OCI-M2 (cell line): ENCODE measurements around the gene OR9A2.
"Not testable (repeated sequence)": the region's sequence is repeated elsewhere in the genome, so short reads cannot be mapped to it uniquely, and the experiment has no call there.

ENCODE experiments used
- DNase-seq: peaks from one replicate; lab custom pipeline; 2025; ENCODE audit not compliant: unreplicated experiment; lab: John Stamatoyannopoulos, UW

The OR9A2 gene

DNA sequence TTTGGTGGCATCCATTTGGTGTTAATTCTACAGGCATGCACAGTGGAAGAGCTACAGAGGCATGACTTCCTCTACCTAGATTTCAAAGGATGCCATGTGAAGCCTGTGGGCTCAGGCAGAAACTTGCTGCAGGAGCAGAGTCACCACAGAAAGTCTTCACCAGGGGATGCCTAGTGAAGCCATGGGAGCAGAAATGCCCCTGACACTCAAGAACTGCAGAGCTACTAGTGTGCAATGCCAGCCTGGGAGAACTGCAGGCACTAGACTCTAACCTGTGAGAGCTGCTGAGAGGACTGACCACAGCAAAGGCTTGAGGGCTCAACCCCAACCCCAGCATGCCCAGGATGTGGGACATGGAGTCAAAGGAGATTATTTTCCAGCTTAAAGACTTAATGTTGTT, 3.9 kb downstream of the OR9A2 start:
- DNase-seq = no peak

DNA sequence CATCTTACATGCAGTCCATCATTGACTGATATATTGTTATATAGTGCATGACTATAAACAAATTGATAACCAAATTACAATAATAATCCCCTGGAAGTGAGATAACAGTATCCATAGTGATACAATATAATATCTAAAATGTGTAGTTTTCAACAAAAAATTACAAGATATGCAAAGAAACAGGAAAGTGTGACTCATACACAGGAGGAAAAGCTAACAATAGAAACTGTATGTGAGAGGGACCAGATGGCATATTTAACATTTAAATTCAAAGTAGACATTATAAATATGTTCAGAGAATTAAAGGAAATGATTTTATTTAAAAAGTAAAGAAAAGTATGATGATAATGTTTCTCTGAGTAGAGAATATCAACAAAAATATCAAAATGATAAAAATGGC, 8.0 kb downstream of the OR9A2 start:
- DNase-seq = no peak

DNA sequence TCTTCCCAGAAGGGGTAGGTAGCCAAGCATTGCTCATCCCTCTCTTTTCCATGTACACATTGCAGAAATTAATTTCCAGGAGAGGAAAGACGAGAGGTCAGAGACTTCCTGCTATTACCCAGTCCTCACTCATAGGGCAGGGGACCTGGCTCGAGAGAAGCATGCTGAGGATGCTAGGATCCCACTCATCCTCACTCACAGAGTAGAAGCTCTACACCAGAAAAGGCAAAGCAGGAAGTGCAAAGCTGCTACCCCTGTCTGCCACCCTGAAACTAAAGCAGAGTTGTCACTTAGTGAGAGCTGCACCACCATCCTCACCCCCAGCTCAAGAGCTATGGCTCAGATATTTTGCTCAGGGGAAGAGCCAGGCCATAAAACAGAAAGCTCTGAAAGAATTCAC, 9.9 kb downstream of the OR9A2 start:
- no peak for DNase-seq

DNA sequence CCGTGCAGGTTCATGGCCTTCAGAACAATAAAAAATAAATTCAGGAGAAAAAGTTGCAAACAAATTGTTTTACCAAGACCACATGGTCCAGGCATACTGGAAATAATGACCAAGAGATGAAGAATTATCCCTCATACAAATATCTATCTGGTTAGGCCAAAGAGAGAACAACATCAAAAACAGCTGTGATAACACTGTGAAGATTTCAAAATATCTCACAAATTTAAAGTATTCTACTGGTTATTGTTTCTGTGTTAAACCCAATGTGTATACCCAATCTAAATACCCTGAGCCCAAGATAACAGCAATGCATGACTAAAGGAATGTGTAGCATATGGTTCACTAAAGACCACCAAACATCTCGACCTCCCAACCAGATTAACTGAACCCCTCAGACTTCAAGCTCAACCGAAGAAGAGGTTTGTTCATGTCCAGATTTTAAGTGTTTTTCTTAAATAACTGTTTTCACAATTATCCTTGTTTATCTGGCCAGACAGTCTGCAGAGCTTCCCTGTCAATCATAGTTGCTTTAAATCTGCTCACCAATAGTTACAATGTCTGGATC, 10.9 kb downstream of the OR9A2 start:
- DNase-seq = no peak

DNA sequence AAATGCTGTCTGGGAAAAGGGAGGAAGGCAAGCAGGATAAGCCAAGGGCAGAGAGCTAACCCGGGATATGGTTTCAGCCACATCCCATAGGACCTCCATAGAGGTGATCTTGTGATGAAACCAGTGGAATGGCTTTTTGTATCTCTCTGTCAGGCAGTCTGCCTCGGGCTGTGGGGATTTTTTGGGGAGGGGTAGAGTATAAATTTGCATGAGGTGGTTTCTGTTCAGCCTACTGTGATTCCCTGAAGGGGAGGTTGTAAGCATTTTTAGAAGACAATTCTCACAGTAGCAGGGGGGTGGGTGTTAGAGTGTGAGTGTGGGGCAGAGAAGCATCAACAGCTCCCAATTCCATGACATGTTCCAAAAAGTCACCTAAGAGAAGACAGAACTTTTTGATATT, 11.8 kb downstream of the OR9A2 start:
- DNase-seq = no peak

DNA sequence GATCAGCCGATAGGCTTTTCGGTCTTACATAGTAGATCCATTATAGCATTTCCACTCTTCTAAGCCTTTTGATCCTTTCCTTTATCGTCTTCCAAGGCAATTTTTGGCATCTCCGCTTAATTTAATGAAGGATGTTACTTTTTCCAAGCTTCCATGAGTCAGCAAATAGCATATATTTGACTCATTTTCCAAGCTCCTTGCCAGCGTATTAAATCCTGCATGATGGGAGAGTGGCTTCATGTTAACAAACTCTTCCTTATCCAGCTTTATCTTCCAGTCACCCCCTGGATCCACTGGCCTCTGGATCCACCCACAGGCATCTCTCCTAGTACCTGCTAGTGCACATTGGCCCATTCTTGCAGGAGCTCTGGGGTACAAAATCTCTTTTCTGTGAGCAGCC, 13.0 kb downstream of the OR9A2 start:
- no peak for DNase-seq

DNA sequence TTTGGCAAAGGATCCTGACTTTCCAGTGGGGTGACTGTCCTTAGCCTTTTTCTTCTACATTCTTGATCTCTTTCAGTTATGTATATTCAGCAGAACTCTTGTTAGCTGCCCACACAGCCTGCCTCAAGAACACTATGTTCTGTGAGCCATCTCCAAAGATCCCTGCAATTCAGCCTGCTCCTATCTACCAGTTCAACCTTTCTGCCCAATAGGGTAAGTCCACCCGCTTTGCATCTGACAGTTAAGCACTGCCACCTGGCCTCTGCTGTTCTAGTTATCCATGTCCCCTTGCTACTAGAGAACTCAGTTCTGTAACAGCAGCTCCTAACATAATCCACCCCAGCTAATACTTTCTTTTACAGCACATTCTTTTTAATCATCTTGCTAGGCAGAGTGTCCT, 13.5 kb downstream of the OR9A2 start:
- DNase-seq = no peak

DNA sequence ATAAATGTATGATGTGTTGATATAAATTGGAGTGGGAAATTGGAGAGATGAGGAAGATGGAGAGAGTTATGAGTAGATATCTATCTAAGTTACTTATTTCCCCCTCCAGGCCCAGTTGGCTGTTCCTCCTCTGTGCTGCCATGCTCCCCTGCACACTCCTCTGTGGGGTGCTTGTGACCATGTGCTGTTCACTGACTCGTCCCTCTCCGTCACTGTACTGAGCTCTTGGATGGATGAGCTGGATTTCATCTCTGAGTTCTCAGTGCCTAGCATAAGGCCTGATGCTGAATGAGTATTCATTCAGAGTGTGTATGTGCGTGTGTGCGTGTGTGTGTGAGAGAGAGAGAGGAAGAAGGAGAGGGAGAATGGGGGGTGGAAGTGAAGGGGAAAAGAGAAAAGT, 14.5 kb downstream of the OR9A2 start:
- DNase-seq = no peak

DNA sequence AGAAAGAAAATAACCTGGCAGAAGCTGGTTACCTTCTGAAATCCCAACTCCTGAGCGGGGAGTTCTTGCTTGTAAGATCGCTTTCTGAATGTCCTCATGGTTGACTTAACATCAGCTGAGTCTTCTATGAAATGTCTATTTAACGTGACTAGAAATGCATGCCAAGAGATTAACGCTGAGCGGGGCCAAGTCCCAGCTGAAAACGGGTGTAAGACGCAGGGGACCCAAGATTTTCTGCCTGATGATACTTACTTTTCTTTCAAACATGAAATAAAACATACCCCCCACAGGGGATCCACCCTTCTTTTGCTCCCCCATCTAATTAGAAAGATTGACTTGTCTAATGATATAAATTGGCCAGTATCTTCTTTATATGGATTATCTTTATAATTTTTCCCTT, 14.9 kb downstream of the OR9A2 start:
- no peak for DNase-seq

DNA sequence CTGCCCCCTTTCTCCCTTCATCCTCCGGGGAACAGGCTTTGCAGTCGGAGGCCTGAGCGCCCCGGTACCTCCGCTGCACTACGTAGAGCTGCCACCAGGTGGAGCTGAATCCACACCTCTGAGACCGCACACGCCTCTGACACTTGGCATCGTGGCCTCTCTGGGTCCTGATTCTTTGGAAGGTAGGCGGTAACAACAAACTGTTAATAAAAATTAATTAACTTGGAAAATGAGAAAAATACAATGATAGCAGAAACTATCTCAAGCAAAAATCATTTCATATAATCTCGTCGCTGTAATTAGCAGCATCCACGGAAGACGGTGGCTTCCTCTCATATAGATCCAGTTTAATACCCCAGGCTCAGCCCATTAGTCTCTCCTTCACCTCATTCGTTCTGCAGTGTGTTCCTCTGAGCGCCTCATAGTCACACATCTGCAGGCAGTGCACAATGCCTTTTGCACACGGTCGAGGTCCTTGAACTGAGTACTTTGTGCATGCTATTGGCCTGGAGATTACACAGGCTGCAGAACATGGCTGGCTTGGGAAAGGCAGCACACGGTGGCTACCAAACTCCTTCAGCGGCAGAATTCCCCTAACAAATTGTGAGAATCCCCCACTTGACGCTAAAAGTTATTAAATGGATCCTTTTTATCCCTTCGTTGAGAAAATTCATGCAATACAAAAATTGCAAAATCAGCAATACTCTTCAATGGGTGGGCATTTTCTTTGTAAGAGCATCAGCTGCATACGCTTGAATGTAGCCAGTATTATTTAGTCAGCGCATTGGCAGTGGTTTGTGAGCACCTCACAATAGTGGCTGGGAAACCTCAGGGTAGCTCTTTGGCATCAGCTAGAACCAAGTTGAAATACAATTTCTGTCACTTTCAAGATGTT, 18.7 kb downstream of the OR9A2 start:
- peak; percentile 29 for DNase-seq

DNA sequence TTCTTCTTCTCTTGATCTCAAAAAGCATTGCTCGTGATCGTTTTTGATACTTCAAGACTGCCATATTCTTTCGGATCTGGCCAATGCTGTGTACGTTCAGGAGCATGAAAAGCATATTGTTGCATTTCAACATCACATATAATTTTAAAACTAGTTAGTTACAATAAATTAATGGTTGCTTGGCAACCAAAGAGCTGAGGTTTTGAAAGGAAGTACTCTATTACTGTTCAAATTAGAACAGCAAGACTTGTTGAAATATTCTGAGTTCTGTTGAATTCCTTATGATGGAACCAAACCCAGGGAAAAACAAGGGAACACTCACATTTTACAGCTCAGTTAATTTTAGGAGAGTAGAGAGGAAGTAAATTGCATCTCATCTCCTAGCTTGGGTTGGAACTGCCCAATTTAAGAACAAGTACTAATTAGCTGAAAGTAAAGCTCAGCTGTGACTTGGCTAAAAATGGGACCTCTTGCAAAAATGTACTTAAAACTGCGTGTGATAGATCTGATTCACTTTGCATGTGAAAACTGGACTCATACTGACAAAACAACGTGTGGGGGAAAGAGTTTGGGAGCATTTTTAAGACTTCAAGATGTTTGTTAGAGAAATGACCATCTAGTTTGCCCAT, 21.2 kb downstream of the OR9A2 start:
- DNase-seq = no peak

DNA sequence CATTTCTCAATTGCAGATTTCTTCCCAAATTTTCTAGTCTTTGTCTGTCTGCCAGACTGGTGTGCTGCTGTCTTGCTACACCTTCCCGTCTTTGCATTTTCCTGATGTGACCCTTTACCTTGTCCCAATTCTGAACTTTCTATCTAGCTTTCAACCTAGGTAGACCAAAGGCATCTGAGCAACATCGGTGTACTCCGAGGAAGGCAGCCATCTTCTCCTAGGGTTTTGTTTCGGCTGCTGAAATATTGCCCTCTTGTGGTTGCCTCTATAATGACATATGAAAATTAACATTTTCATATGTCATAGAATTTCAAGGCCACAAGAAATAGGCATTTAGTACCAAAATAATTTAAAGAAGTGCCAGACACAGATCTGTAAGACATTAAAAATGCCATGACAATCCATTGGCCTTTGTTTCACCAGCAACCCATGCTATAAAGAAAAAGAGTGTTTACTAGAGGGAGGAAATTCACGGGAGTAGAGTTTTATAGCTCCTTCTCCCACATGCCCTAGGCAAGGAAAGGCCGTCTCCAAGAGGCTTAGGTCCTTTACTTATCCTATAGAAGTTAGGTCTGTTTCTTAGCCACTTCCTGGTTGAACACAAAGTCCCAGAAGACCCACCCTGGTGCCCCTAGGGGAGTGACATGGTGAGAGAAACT, 23.4 kb downstream of the OR9A2 start:
- DNase-seq = no peak

DNA sequence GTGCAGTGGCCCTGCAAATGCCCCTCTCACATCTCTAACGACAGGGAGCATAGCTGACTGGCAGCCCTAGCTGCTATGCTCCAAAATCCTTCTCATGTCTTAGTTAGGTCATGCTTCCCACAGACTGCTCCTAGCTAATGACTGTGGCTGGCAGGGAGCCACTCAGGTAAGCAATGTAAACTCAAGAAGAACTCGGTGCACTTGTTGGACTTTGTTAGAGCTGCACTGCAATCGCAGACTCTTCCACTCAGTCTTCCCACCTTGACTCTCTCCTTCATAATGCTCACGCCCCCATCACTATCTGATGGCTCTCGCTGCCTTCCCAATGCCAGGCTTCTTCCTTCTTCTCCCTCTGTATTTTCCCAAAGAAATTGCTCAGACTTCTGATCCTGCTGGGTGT, 24.0 kb downstream of the OR9A2 start:
- no peak for DNase-seq

DNA sequence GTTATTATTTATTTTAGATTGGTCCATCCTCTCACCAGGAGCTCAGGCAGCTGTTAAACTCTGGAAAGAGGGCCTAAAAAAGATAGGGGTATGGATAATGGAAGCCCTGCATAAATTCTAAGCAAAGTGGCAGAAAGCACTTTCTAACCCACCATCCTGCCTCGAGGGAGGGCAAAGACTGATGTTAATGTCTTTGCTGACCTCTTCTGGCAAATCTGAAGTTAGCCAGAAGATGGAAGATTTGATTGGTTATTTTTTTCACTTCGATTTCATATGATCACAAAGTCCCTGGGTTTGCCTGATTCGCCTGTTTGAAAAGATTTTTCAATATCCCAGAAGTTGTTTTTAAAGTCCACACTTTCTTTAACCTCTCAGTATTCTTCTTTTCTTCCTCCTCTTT, 24.8 kb downstream of the OR9A2 start:
- no peak for DNase-seq

DNA sequence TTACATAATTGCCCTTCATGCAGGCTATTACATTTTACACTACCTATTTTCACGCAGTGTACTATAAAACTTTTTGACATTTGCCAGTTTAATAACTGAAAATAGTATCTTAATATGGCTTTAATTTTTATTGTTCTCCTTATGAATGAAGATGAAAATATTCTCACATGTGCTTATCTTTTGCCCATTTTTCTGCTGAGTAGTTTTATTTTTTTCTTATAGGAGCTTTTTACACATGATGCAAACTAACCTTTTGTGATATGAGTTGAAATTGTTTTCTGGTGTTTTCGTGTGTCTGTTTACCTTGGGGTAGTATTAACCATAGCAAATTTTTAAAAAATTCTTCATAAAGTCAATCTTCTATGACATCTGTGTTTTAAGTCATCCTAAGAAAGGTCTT, 26.3 kb downstream of the OR9A2 start:
- no peak for DNase-seq

DNA sequence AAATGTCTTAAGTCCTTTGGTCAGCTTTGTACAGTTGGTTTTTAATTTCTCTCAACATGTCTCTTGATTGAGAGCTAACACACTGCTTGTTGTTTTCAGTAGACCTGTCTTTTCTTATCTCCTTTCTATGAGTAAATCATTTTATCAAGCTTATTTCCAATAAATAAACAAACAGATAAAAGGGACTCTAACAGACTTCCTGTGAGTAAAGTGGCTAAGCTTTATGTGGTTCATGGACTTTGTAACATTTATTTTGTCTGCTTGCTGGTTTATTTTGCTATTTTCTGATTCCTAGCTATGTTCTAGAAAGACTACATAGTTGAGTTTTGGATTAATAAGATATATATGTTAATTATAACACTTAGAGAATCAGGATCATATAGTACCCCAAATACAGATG, 27.1 kb downstream of the OR9A2 start:
- DNase-seq = no peak

DNA sequence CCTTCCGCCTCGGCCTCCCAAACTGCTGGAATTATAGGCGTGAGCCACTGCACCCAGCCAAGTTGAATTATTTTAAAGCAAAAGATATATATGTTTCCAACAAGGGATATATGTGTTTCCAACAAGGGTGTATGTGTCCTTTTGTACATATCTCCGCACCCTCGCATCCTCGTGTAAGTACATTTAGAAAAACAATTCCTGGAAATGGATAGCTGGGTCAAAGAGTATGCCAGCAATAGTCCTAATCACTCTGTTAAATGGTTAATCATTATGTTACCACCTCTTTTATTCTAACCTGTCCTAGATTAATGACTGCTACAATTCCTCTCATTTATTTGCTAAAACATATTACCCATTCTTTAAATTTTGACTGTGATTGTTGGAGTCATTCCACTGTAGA, 28.0 kb downstream of the OR9A2 start:
- DNase-seq = no peak

DNA sequence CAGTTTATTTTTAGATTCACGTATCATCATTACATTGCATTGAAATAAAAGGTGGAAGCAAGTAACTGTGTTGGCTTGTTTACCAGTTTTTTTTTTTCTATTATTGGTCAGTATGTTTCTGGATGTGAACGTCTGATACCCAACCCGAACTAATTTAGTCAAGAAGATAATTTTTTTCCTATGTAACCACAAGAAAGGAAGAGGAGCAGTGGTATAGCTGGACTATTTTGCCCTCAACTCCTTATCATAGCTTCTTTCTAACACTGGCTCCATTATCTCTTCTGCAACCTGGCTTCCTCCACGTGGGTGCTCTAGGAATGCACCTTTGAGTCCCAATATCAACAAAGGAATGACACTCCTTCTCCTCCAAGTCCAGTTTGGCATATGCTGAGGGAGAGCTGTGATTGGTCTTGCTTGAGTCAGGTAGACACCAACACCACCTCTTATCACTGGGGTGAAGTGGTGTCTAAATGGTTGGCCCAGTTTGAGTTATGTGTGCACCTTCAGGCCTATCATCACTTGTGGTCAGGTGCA, 29.4 kb downstream of the OR9A2 start:
- DNase-seq = no peak

DNA sequence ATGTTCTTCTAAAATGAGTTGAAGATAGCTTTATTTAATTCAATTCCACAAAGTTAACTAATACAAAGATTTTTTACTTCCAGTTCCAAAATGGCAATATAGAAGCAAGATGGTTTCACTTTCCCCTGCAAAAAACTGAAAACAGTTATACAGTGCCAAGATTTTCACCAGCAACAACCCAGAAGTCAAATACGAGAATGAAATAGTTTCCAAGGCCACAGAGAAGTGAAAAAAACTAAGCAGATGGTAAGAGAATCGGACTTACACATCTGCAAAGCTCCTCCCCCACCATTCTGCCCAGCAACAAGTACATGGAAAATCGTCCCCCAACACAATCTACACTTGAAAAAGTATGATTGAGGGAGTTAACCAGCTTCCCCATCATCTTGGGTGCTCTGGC, 34.5 kb downstream of the OR9A2 start:
- DNase-seq = no peak

DNA sequence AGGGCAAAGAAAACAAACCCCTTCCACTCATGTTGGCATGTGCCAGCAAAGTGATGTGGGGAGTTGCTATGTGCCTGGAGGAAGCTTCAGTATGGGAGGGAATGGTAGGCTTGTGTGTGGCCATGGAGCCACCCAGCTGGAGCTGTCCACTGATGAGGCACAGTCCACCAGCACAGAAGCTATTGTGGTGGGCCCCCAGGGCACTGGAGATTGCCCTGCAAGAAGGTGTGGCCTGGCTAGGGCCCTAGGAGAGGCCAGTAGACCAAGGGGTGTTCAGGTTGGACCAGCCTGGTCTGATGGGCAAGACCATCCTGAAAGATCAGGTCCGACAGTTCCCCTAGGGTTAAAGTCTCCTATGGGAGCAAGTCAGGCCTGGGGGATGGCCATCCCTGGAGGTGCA, 42.6 kb downstream of the OR9A2 start:
- DNase-seq = no peak

DNA sequence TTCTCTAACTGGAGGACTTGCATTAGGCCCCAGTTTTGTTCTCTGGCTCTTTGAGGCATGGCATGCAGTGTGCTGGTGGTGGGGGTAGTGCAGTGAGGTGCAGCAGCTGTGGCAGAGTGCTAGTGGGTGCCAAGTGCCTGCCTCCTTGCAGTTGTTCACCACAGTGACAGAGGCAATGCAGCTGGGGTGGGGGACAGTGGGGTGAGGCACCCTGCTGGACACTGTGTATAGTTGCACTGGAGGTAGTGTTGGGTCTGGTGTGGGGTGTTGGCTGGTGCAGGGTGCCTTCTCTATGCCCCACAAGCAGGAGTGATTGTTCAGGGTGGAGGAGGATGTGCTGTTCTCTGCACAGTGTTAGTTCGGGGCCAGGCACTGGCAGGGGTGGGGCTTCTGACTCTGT, 43.1 kb downstream of the OR9A2 start:
- no peak for DNase-seq

DNA sequence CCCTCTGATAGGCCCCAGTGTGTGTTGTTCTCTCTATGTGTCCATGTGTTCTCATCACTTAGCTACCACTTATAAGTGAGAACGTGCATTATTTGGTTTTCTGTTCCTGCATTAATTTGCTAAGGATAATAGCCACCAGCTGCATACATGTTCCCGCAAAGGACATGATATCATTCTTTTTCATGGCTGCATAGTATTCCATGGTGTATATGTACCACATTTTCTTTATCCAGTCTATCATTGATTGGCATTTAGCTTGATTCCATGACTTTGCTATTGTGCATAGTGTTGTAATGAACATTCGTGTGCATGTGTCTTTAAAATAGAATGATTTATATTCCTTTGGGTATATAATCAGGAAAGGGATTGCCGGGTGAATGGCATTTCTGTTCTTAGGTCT, 48.5 kb downstream of the OR9A2 start:
- DNase-seq = not testable (repeated sequence)
